Mammary epithelial cell (primary cell): ENCODE results near the gene SARDH.

Experiments
- CTCF ChIP-seq, 2 donors: IDR thresholded peaks in 1 of 2; conservative IDR thresholded peaks in 1 of 2; 2 replicates each; pipeline ENCODE4 v1.5.1; 2011 to 2012; ENCODE audit warnings: inconsistent platforms in 2 of 2, low read length in 2 of 2, mild to moderate bottlenecking in 2 of 2, control low read depth in 1 of 2, low read depth in 1 of 2; ENCODE audit not compliant: insufficient read depth in 1 of 2; ENCODE audit errors: extremely low read depth in 1 of 2
- EZH2 ChIP-seq: IDR thresholded peaks from 2 replicates; pipeline ENCODE4 v1.6.1; 2012; ENCODE audit warnings: low read length, inconsistent platforms, borderline replicate concordance

DNA sequence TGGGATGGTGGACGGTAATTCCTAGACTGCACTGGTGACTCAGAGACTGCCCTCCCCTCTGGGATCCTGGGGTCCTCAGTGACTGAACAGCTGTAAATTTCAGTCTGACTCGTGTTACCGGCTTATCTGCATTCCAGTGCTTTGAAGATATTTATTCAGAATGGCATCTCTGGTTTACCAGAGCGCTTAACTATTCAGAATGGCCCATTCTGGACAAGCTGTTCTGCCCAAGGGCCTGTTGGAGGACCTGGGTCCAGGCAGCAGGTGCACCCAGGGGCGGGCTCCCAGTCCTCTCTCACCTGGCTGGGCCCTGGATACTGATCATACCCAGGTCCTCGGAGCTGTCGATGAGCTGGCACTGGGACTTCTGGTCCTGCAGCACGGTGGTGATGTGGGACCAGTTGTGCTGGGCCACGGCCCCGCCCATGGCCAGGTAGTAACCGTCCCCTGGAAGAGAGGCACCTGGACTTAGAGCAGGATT, 48.0 kb downstream of the SARDH start:
- no peak for TF ChIP-seq CTCF (conservative IDR thresholded peaks at IDR 0.05 in 1 of 2, IDR thresholded peaks at IDR 0.05 in 1 of 2; ENCODE audit: extremely low read depth in 1 of 2, insufficient read depth in 1 of 2, low read depth in 1 of 2, low read length in 2 of 2)
- no peak for TF ChIP-seq EZH2
